WTC11 (cell line): ENCODE results near the gene CAPN3. TPM values are rescaled to one million over a fixed set of nuclear protein-coding genes. Genes with fewer than 3 reads are reported as not detected.
A peak's percentile ranks its signal among the peaks of the same experiment; 100 is the strongest.

ENCODE experiments used
- ATAC-seq: fragments of 200-7000 bp; cut with Tn5 transposase; 2 replicates; pipeline ENCODE4 v1.10.0; 2021; ENCODE audit warnings: mild to moderate bottlenecking, moderate library complexity
- CTCF ChIA-PET: fragments of 300-600 bp; sonication (Branson Sonifier 250); formaldehyde crosslinking; loops from one replicate; lab custom pipeline; 2021; ENCODE audit warnings: antibody characterized with exemption; lab: Charles Lee
- POLR2A ChIA-PET: fragments of 350-600 bp; sonication (Branson Sonifier 250); formaldehyde crosslinking; loops from one replicate; lab custom pipeline; 2021; ENCODE audit warnings: antibody characterized with exemption; lab: Charles Lee
- DNase-seq: peaks from one replicate; pipeline ENCODE4 v3.0.0; 2021; ENCODE audit warnings: low spot score
- H3K27ac Mint-ChIP-seq: 2 replicates; pipeline ENCODE4 v1.8.0; 2021; ENCODE audit warnings: mixed read lengths
- H3K27me3 Mint-ChIP-seq: 2 replicates; pipeline ENCODE4 v1.8.0; 2021; ENCODE audit warnings: low read depth, mild to moderate bottlenecking, moderate library complexity, mixed read lengths
- H3K36me3 Mint-ChIP-seq: 2 replicates; pipeline ENCODE4 v1.8.0; 2021; ENCODE audit warnings: mixed read lengths
- H3K4me1 Mint-ChIP-seq: 2 replicates; pipeline ENCODE4 v1.8.0; 2022; ENCODE audit warnings: mixed read lengths
- H3K4me3 Mint-ChIP-seq: 2 replicates; pipeline ENCODE4 v1.8.0; 2021; ENCODE audit warnings: mild to moderate bottlenecking, moderate library complexity, mixed read lengths
- H3K9me3 Mint-ChIP-seq: 2 replicates; pipeline ENCODE4 v1.8.0; 2021; ENCODE audit warnings: mixed read lengths
- CREM ChIP-seq: sonication (generic); formaldehyde crosslinking; IDR thresholded peaks from 2 replicates; pipeline ENCODE4 v1.8.1; 2022; ENCODE audit warnings: mild to moderate bottlenecking, missing genetic modification reagents, moderate library complexity
- NFATC4 ChIP-seq: fragments of 250-450 bp; sonication (Bioruptor Pico); IDR thresholded peaks from 2 replicates; pipeline ENCODE4 v1.9.0; 2021; ENCODE audit warnings: mild to moderate bottlenecking
- NFE2L1 ChIP-seq: sonication (generic); formaldehyde crosslinking; IDR thresholded peaks from 2 replicates; pipeline ENCODE4 v1.8.1; 2023; ENCODE audit warnings: missing genetic modification reagents
- NR1H2 ChIP-seq: sonication (generic); formaldehyde crosslinking; IDR thresholded peaks from 2 replicates; pipeline ENCODE4 v1.9.0; 2021; ENCODE audit warnings: mild to moderate bottlenecking, moderate library complexity, missing genetic modification reagents
- SMAD4 ChIP-seq: sonication (generic); formaldehyde crosslinking; IDR thresholded peaks from 2 replicates; pipeline ENCODE4 v1.8.0; 2022; ENCODE audit warnings: mild to moderate bottlenecking, missing genetic modification reagents
- SP1 ChIP-seq: sonication (generic); formaldehyde crosslinking; conservative IDR thresholded peaks from 2 replicates; pipeline ENCODE4 v1.8.1; 2022; ENCODE audit warnings: missing genetic modification reagents
- TCF7 ChIP-seq: sonication (generic); formaldehyde crosslinking; IDR thresholded peaks from 2 replicates; pipeline ENCODE4 v1.8.0; 2022; ENCODE audit warnings: mild to moderate bottlenecking, low read depth, missing genetic modification reagents, moderate library complexity
- TEAD1 ChIP-seq: sonication (generic); formaldehyde crosslinking; IDR thresholded peaks from 2 replicates; pipeline ENCODE4 v1.8.0; 2022; ENCODE audit warnings: mild to moderate bottlenecking, missing genetic modification reagents
- TEAD4 ChIP-seq: sonication (generic); formaldehyde crosslinking; IDR thresholded peaks from 2 replicates; pipeline ENCODE4 v1.8.0; 2022; ENCODE audit warnings: mild to moderate bottlenecking, missing genetic modification reagents
- ZNF121 ChIP-seq: sonication (generic); formaldehyde crosslinking; IDR thresholded peaks from 2 replicates; pipeline ENCODE4 v1.8.0; 2023; ENCODE audit warnings: missing genetic modification reagents
- ZNF317 ChIP-seq: sonication (generic); formaldehyde crosslinking; IDR thresholded peaks from 2 replicates; pipeline ENCODE4 v1.8.1; 2023; ENCODE audit warnings: low read depth, mild to moderate bottlenecking, moderate library complexity, missing genetic modification reagents, borderline replicate concordance
- ZNF423 ChIP-seq: fragments of 250-450 bp; sonication (Bioruptor Pico); IDR thresholded peaks from 2 replicates; pipeline ENCODE4 v2.1.2; 2022; ENCODE audit warnings: mild to moderate bottlenecking, moderate library complexity
- ZNF671 ChIP-seq: fragments of 250-450 bp; sonication (Bioruptor Pico); IDR thresholded peaks from 2 replicates; pipeline ENCODE4 v1.8.0; 2021; ENCODE audit warnings: mild to moderate bottlenecking
- total RNA-seq: library from RNA; stranded (reverse); gene quantifications from 3 replicates; pipeline ENCODE4 v1.2.3, GENCODE V29; 2021
- TF ChIP-seq, protein P1 (sequence below): sonication (generic); formaldehyde crosslinking; IDR thresholded peaks from 2 replicates; pipeline ENCODE4 v1.8.1; 2023; ENCODE audit warnings: mild to moderate bottlenecking, moderate library complexity, missing genetic modification reagents
- TF ChIP-seq, protein P2 (sequence below): fragments of 250-450 bp; sonication (Bioruptor Pico); conservative IDR thresholded peaks from 2 replicates; pipeline ENCODE4 v1.9.0; 2021; ENCODE audit warnings: mild to moderate bottlenecking
- TF ChIP-seq, protein P3 (sequence below): sonication (generic); formaldehyde crosslinking; IDR thresholded peaks from 2 replicates; pipeline ENCODE4 v1.8.0; 2022; ENCODE audit warnings: mild to moderate bottlenecking, missing genetic modification reagents
- TF ChIP-seq, protein P4 (sequence below): sonication (generic); formaldehyde crosslinking; conservative IDR thresholded peaks from 2 replicates; pipeline ENCODE4 v1.8.1; 2023; ENCODE audit warnings: mild to moderate bottlenecking, low read depth, missing genetic modification reagents, moderate library complexity
- TF ChIP-seq, protein P5 (sequence below): sonication (generic); formaldehyde crosslinking; IDR thresholded peaks from 2 replicates; pipeline ENCODE4 v1.8.1; 2022; ENCODE audit warnings: low read depth, mild to moderate bottlenecking, moderate library complexity, missing genetic modification reagents, borderline replicate concordance
- TF ChIP-seq, protein P6 (sequence below): sonication (generic); formaldehyde crosslinking; IDR thresholded peaks from 2 replicates; pipeline ENCODE4 v1.8.0; 2022; ENCODE audit warnings: mild to moderate bottlenecking, missing genetic modification reagents
- TF ChIP-seq, protein P7 (sequence below): sonication (generic); formaldehyde crosslinking; IDR thresholded peaks from 2 replicates; pipeline ENCODE4 v1.8.0; 2022; ENCODE audit warnings: mild to moderate bottlenecking, missing genetic modification reagents

Gene CAPN3
- total RNA-seq, 1 experiment from 2014 or later, result 0.70 TPM

DNA sequence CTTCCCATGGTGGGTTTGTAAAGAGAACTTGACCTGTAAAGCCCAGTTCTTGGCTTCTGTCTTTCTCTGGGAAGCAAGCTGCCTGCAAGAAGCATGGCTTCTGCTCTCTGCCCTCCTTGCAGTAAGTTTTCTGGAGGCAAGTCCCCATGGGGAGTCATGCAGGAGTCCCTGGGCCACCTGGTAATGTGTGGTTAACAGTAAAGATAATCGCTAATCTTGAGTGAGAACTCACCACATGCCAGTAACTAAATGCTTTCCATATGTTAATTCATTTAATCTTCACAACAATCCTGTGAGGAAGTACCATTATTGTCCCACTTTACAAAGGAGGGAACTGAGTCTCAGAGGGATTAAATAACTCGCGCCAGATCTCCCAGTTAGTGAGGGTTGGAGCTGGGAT, 4.2 kb downstream of the CAPN3 start:
- ATAC-seq, result peak; percentile 77

DNA sequence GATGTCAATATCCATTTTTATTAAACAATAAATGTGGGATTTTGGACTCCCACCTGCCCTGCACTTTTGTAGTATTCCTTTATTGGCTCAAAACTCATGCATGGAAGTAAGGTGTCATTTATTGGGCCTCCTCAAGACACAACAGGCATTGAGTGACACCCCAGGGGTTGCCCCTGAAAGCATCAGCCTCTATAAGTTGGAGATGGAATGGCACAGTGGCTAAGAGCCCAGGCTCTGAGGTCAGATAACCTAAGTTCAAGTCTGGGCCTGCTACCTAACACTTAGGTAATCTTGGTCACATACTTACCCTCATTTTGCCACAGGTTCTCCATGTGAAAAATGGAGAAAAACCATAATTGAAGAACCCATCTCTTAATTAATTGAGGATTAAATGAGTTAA, 4.6 kb downstream of the CAPN3 start:
- DNase-seq, result no peak
- H3K4me1 Mint-ChIP-seq, result peaks cover 31% of the 10 kb centered on the region
- peaks cover 40% of the 10 kb centered on the region for H3K27me3 Mint-ChIP-seq
- H3K4me3 Mint-ChIP-seq, result no peak overlapping the region
- CTCF ChIA-PET, result interaction anchor here (0.6 kb wide), 1 partner anchor 181 kb away, joined by 3 read pairs; no protein-coding TSS in a partner anchor
- no peak overlapping the region for H3K27ac Mint-ChIP-seq
- TF ChIP-seq CREM (CRISPR knock-in tag), result no peak
- TF ChIP-seq NFATC4 (CRISPR knock-in tag), result no peak
- TF ChIP-seq, protein P1, sequence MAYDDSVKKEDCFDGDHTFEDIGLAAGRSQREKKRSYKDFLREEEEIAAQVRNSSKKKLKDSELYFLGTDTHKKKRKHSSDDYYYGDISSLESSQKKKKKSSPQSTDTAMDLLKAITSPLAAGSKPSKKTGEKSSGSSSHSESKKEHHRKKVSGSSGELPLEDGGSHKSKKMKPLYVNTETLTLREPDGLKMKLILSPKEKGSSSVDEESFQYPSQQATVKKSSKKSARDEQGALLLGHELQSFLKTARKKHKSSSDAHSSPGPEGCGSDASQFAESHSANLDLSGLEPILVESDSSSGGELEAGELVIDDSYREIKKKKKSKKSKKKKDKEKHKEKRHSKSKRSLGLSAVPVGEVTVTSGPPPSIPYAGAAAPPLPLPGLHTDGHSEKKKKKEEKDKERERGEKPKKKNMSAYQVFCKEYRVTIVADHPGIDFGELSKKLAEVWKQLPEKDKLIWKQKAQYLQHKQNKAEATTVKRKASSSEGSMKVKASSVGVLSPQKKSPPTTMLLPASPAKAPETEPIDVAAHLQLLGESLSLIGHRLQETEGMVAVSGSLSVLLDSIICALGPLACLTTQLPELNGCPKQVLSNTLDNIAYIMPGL (CRISPR knock-in tag), result no peak
- no peak for TF ChIP-seq SMAD4 (CRISPR knock-in tag)
- TF ChIP-seq, protein P2, sequence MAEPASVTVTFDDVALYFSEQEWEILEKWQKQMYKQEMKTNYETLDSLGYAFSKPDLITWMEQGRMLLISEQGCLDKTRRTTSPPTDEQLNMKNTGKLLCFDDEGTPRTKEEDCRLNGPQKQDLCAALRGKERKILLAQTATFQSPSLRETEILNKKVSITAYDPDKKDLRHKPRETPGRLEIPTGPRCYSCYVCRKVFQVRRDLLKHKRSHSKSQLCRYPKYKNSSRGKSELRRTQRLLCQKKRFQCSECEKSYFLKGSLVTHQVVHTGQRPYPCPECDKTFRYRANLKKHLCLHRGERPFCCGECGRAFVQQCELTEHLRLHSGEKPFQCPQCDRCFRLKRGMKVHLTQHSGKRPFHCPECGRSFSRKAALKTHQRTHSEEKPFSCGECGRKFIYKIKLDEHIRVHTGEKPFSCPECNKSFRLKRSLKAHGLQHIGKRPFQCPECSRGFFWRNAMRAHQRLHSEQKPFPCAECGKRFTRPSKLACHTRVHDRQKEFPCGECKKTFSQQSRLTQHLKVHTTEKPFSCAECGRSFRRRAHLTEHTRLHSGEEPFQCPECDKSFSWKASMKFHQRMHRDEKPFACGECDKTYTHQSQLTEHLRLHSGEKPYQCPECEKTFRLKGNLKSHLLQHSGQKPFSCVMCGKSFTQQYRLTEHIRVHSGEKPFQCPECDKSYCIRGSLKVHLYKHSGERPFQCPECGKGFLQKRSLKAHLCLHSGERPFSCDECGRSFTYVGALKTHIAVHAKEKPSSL (CRISPR knock-in tag), result no peak
- TF ChIP-seq, protein P3, sequence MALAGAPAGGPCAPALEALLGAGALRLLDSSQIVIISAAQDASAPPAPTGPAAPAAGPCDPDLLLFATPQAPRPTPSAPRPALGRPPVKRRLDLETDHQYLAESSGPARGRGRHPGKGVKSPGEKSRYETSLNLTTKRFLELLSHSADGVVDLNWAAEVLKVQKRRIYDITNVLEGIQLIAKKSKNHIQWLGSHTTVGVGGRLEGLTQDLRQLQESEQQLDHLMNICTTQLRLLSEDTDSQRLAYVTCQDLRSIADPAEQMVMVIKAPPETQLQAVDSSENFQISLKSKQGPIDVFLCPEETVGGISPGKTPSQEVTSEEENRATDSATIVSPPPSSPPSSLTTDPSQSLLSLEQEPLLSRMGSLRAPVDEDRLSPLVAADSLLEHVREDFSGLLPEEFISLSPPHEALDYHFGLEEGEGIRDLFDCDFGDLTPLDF, result no peak
- TF ChIP-seq, protein P4, sequence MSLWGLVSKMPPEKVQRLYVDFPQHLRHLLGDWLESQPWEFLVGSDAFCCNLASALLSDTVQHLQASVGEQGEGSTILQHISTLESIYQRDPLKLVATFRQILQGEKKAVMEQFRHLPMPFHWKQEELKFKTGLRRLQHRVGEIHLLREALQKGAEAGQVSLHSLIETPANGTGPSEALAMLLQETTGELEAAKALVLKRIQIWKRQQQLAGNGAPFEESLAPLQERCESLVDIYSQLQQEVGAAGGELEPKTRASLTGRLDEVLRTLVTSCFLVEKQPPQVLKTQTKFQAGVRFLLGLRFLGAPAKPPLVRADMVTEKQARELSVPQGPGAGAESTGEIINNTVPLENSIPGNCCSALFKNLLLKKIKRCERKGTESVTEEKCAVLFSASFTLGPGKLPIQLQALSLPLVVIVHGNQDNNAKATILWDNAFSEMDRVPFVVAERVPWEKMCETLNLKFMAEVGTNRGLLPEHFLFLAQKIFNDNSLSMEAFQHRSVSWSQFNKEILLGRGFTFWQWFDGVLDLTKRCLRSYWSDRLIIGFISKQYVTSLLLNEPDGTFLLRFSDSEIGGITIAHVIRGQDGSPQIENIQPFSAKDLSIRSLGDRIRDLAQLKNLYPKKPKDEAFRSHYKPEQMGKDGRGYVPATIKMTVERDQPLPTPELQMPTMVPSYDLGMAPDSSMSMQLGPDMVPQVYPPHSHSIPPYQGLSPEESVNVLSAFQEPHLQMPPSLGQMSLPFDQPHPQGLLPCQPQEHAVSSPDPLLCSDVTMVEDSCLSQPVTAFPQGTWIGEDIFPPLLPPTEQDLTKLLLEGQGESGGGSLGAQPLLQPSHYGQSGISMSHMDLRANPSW (CRISPR knock-in tag), result no peak
- TF ChIP-seq SP1 (CRISPR knock-in tag), result no peak
- TF ChIP-seq, protein P5, sequence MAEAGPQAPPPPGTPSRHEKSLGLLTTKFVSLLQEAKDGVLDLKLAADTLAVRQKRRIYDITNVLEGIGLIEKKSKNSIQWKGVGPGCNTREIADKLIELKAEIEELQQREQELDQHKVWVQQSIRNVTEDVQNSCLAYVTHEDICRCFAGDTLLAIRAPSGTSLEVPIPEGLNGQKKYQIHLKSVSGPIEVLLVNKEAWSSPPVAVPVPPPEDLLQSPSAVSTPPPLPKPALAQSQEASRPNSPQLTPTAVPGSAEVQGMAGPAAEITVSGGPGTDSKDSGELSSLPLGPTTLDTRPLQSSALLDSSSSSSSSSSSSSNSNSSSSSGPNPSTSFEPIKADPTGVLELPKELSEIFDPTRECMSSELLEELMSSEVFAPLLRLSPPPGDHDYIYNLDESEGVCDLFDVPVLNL, result no peak
- no peak for TF ChIP-seq NFE2L1 (CRISPR knock-in tag)
- no peak for TF ChIP-seq TCF7 (CRISPR knock-in tag)
- no peak for TF ChIP-seq ZNF121
- TF ChIP-seq, protein P6, sequence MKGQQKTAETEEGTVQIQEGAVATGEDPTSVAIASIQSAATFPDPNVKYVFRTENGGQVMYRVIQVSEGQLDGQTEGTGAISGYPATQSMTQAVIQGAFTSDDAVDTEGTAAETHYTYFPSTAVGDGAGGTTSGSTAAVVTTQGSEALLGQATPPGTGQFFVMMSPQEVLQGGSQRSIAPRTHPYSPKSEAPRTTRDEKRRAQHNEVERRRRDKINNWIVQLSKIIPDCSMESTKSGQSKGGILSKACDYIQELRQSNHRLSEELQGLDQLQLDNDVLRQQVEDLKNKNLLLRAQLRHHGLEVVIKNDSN (CRISPR knock-in tag), result no peak
- no peak for TF ChIP-seq TEAD4 (CRISPR knock-in tag)
- no peak for TF ChIP-seq ZNF317 (CRISPR knock-in tag)
- peaks cover 20% of the 10 kb centered on the region for H3K9me3 Mint-ChIP-seq
- peak; percentile 27 for ATAC-seq
- POLR2A ChIA-PET, result no interaction called here
- peaks cover 12% of the 10 kb centered on the region for H3K36me3 Mint-ChIP-seq

More for the DNA sequence above, 4.2 kb downstream of the CAPN3 start:
- ChIA-PET CTCF (interaction anchor here (0.6 kb wide), 1 partner anchor 180 kb away, joined by 3 read pairs; no protein-coding TSS in a partner anchor), POLR2A (no interaction called here)
- peak overlapping the region; percentile 47; the same call in 1 of the 2 replicates for H3K27ac Mint-ChIP-seq
- DNase-seq, result no peak
- peaks cover 35% of the 10 kb centered on the region for H3K27me3 Mint-ChIP-seq
- peaks cover 15% of the 10 kb centered on the region for H3K9me3 Mint-ChIP-seq
- H3K36me3 Mint-ChIP-seq, result peaks cover 8% of the 10 kb centered on the region
- TF ChIP-seq TEAD1 (CRISPR knock-in tag) (peak; percentile 18; the same call in 1 of the 2 replicates), ZNF423 (no peak; the same call in 1 of the 2 replicates), NR1H2 (CRISPR knock-in tag) (no peak), ZNF317 (CRISPR knock-in tag) (no peak), SP1 (CRISPR knock-in tag) (no peak), ZNF671 (CRISPR knock-in tag) (no peak)
- TF ChIP-seq, protein P7, sequence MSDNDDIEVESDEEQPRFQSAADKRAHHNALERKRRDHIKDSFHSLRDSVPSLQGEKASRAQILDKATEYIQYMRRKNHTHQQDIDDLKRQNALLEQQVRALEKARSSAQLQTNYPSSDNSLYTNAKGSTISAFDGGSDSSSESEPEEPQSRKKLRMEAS, result peak; percentile 38; the same call in 1 of the 2 replicates
- TF ChIP-seq, all 79 proteins: peak for 2
- H3K4me3 Mint-ChIP-seq, result no peak overlapping the region
- H3K4me1 Mint-ChIP-seq, result peaks cover 31% of the 10 kb centered on the region
